MCF 10A (cell line): ENCODE data around the gene DHPS. TPM values are rescaled to one million over a fixed set of nuclear protein-coding genes. Genes with fewer than 3 reads are reported as not detected.

Experiments used
- Bru-seq: library from RNA; stranded (reverse); fragments of 400-500 nt; gene quantifications from one replicate; lab custom pipeline; 2021; lab: Mats Ljungman, UMichigan
- BruChase-seq, 2 experiments: library from RNA; stranded (reverse); fragments of 400-500 nt; gene quantifications; one replicate each; lab custom pipeline; 2021; lab: Mats Ljungman, UMichigan
- BruUV-seq: library from RNA; stranded (reverse); fragments of 400-500 nt; replicated peaks from 2 replicates; lab custom pipeline; 2021; lab: Mats Ljungman, UMichigan
- CTCF ChIA-PET: fragments of 300-600 bp; sonication (Branson Sonifier 250); formaldehyde crosslinking; extraction: SDS; loops from one replicate; lab custom pipeline; 2021; ENCODE audit warnings: antibody characterized with exemption, inconsistent platforms; lab: Yijun Ruan, JAX
- POLR2A ChIA-PET: fragments of 300-600, 350-650 bp; sonication (Branson Sonifier 250); formaldehyde crosslinking; extraction: SDS; loops from one replicate; lab custom pipeline; 2020; ENCODE audit warnings: antibody characterized with exemption, inconsistent platforms; lab: Yijun Ruan, JAX
- DNase-seq: peaks from one replicate; pipeline ENCODE4 v3.0.0-alpha.2; 2018; ENCODE audit not compliant: unreplicated experiment
- H3K27ac Mint-ChIP-seq: one replicate; pipeline ENCODE4 v1.8.0; 2022; ENCODE audit warnings: mild to moderate bottlenecking, low read depth, mixed read lengths; ENCODE audit not compliant: unreplicated experiment
- H3K27me3 Mint-ChIP-seq: one replicate; pipeline ENCODE4 v1.8.0; 2022; ENCODE audit warnings: mixed read lengths; ENCODE audit not compliant: insufficient read depth, unreplicated experiment
- H3K36me3 Mint-ChIP-seq: one replicate; pipeline ENCODE4 v1.8.0; 2022; ENCODE audit warnings: mild to moderate bottlenecking, moderate library complexity, mixed read lengths; ENCODE audit not compliant: insufficient read depth, unreplicated experiment
- H3K4me1 Mint-ChIP-seq: one replicate; pipeline ENCODE4 v1.8.0; 2022; ENCODE audit warnings: mixed read lengths; ENCODE audit not compliant: insufficient read depth, unreplicated experiment
- H3K4me3 Mint-ChIP-seq: one replicate; pipeline ENCODE4 v1.8.0; 2022; ENCODE audit warnings: mild to moderate bottlenecking, moderate library complexity, mixed read lengths; ENCODE audit not compliant: unreplicated experiment
- H3K9me3 Mint-ChIP-seq: one replicate; pipeline ENCODE4 v1.8.0; 2022; ENCODE audit warnings: mixed read lengths; ENCODE audit not compliant: unreplicated experiment
- CTCF ChIP-seq: fragments of 200-600 bp; IDR thresholded peaks from one replicate; pipeline ENCODE4 v1.8.0; 2022; ENCODE audit warnings: antibody characterized with exemption, mild to moderate bottlenecking; ENCODE audit not compliant: unreplicated experiment
- intact Hi-C: fragments of 100-400 bp; cut with micrococcal nuclease; formaldehyde crosslinking; loops from 2 replicates; pipeline ENCODE4 v1.14.1; 2022
- long read RNA-seq: library from polyadenylated mRNA; stranded (forward); transcript quantifications from one replicate; pipeline ENCODE4 v2.0.0, GENCODE V29; 2022
- total RNA-seq: library from RNA; stranded (reverse); gene quantifications from 2 replicates; pipeline ENCODE4 v1.2.3, GENCODE V29; 2022

Gene DHPS
- 74.2 and 85.8 TPM in 2 replicates for total RNA-seq
- percentile 61 among the genes with signal in this experiment for Bru-seq, nascent RNA
- percentile 92 among the genes with signal in this experiment for BruChase-seq, experiment 1, labeled RNA remaining after a 6-hour chase
- BruChase-seq, experiment 2, labeled RNA remaining after a 2-hour chase = percentile 72 among the genes with signal in this experiment
- long read RNA-seq, transcript DHPS-201 (9 exons, 1,363 nt) = major isoform, 73 of 99 reads
- long read RNA-seq, transcript DHPS-221 (8 exons, 1,176 nt) = minor isoform, 5 of 99 reads
- long read RNA-seq, partial matches to known transcripts = 1 of 99 reads
- long read RNA-seq, other reads (novel, unspliced or antisense) = 16 of 99 reads

- Mint-ChIP-seq H3K9me3 (no peaks in the 10 kb centered on the region), H3K36me3 (peaks cover 50% of the 10 kb centered on the region)
- CTCF ChIA-PET = interaction anchor here (3.3 kb wide), 1 partner anchor 10 kb away, joined by 20 read pairs; no protein-coding TSS in a partner anchor
Measured at GRCh38 chr19:12681074-12681987, at the start of gene DHPS. TSS of gene DHPS (minus strand) at chr19:12681880. CDS start at chr19:12681766, 114 bp downstream.

GRCh38 chr19:12731337-12731736, 49.7 kb upstream of the DHPS start:
- Mint-ChIP-seq H3K4me3 (no peak overlapping the region), H3K36me3 (peaks cover 55% of the 10 kb centered on the region), H3K4me1 (peaks cover 18% of the 10 kb centered on the region), H3K9me3 (no peaks in the 10 kb centered on the region), H3K27ac (no peak overlapping the region), H3K27me3 (no peaks in the 10 kb centered on the region)
- BruUV-seq = no TSS peak
- POLR2A ChIA-PET = interaction anchor here (0.7 to 8.5 kb wide), 3 partner anchors 9 to 59 kb away, joined by 3 to 235 read pairs (median 3); partner anchors contain the start of gene TNPO2
- TF ChIP-seq CTCF = no peak
- CTCF ChIA-PET = interaction anchor here (0.6 to 1.4 kb wide), 4 partner anchors 9 to 399 kb away, joined by 3 to 7 read pairs (median 4); no protein-coding TSS in a partner anchor
- no peak for DNase-seq
- intact Hi-C loops = no loop called here

More at GRCh38 chr19:12681074-12681987, at the start of gene DHPS:
- TSS peak; percentile 65 for BruUV-seq
- Mint-ChIP-seq H3K4me3 (peak within 1 kb of the TSS; percentile 96), H3K4me1 (peaks cover 5% of the 10 kb centered on the region), H3K27me3 (no peaks in the 10 kb centered on the region), H3K27ac (peak within 1 kb of the TSS; percentile 97)
- peak; percentile 100 for DNase-seq
- POLR2A ChIA-PET = interaction anchor here (0.5 to 2.9 kb wide), 16 partner anchors 9 to 240 kb away, joined by 3 to 40 read pairs (median 5); partner anchors contain the start of genes FBXW9, GET3, MAN2B1 and TNPO2
- no peak for TF ChIP-seq CTCF
- intact Hi-C loops = loop anchor here (1.0 kb wide), 1 partner anchor 15 kb away; the partner anchor contains the start of gene FBXW9

- ChIA-PET CTCF (interaction anchor here (0.5 to 0.6 kb wide), 2 partner anchors 9 to 13 kb away, joined by 3 to 4 read pairs; no protein-coding TSS in a partner anchor), POLR2A (no interaction called here)
- Mint-ChIP-seq H3K9me3 (no peaks in the 10 kb centered on the region), H3K27ac (no peak overlapping the region), H3K4me3 (no peak overlapping the region), H3K4me1 (peaks cover 18% of the 10 kb centered on the region), H3K27me3 (no peaks in the 10 kb centered on the region), H3K36me3 (peaks cover 57% of the 10 kb centered on the region)
- no TSS peak for BruUV-seq
- intact Hi-C loops = no loop called here
- TF ChIP-seq CTCF = no peak
- no peak for DNase-seq
Measured at GRCh38 chr19:12730064-12730463, 48.4 kb upstream of the DHPS start.
